GM12878 (cell line): Measurements from ENCODE around the gene TUBAL3. TPM values are rescaled to one million over a fixed set of nuclear protein-coding genes. Genes with fewer than 3 reads are reported as not detected.

Experiments used
- ATAC-seq: fragments of 200-7000 bp; cut with Tn5 transposase; 3 replicates; pipeline ENCODE4 v1.9.1; 2020; ENCODE audit warnings: mild to moderate bottlenecking, moderate library complexity
- BruUV-seq: library from RNA; stranded (reverse); fragments of 400-500 nt; replicated peaks from 2 replicates; lab custom pipeline; 2021; lab: Mats Ljungman, UMichigan
- CTCF ChIA-PET: fragments of 300-600 bp; sonication (Branson Sonifier 250); formaldehyde crosslinking; extraction: SDS; loops from one replicate; lab custom pipeline; 2021; ENCODE audit warnings: inconsistent platforms; lab: Yijun Ruan, JAX
- POLR2A ChIA-PET: fragments of 350-600 bp; formaldehyde crosslinking; extraction: SDS; loops from one replicate; lab custom pipeline; 2021; ENCODE audit warnings: inconsistent platforms; lab: Charles Lee
- RAD21 ChIA-PET: fragments of 300-600 bp; sonication (Branson Sonifier 250); formaldehyde crosslinking; loops from one replicate; lab custom pipeline; 2023; ENCODE audit warnings: antibody characterized with exemption; ENCODE audit not compliant: unreplicated experiment; lab: Charles Lee
- SMC1A ChIA-PET: fragments of 300-600 bp; sonication (Branson Sonifier 250); formaldehyde crosslinking; loops from one replicate; lab custom pipeline; 2023; ENCODE audit not compliant: unreplicated experiment, uncharacterized antibody; lab: Charles Lee
- DNase-seq: peaks from one replicate; pipeline ENCODE4 v3.0.0-alpha.2; 2011; ENCODE audit warnings: low read depth, low spot score
- FAIRE-seq: peaks from 3 replicates; lab custom pipeline; 2011; peaks lifted over from hg19 to GRCh38; lab: Jason Lieb, UNC
- H2AFZ ChIP-seq: 2 replicates; pipeline ENCODE4 v1.6.0; 2011; ENCODE audit warnings: low read depth, low read length, control low read depth; ENCODE audit not compliant: control insufficient read depth
- H3K27ac ChIP-seq: 2 replicates; pipeline ENCODE4 v1.5.1; 2011; ENCODE audit warnings: control low read depth; ENCODE audit not compliant: control insufficient read depth, insufficient read depth
- H3K27me3 ChIP-seq, 2 experiments: replicated peaks in 1 of 2; 2 replicates each; pipeline versions ENCODE4 v1.6.0 to v1.6.1; 2011; ENCODE audit warnings: low read length in 1 of 2; ENCODE audit not compliant: control insufficient read depth in 2 of 2, insufficient read depth in 2 of 2
- H3K36me3 ChIP-seq, 2 experiments: 2 replicates each; pipeline ENCODE4 v1.5.1; 2011; ENCODE audit warnings: low read length in 1 of 2; ENCODE audit not compliant: control insufficient read depth in 2 of 2, insufficient read depth in 2 of 2
- H3K4me1 ChIP-seq: 2 replicates; pipeline ENCODE4 v1.6.1; 2011; ENCODE audit warnings: mild to moderate bottlenecking, low read length, moderate library complexity, mixed read lengths; ENCODE audit not compliant: control insufficient read depth, insufficient read depth
- H3K4me2 ChIP-seq: 2 replicates; pipeline ENCODE4 v1.6.0; 2011; ENCODE audit warnings: control low read depth; ENCODE audit not compliant: control insufficient read depth, insufficient read depth
- H3K4me3 ChIP-seq: fragments of 200-600 bp; sonication (generic); 2 replicates; pipeline ENCODE4 v1.5.1; 2016
- H3K79me2 ChIP-seq: 2 replicates; pipeline ENCODE4 v1.6.0; 2011; ENCODE audit warnings: low read length; ENCODE audit not compliant: control insufficient read depth, insufficient read depth
- H3K9ac ChIP-seq: 2 replicates; pipeline ENCODE4 v1.8.0; 2011; ENCODE audit warnings: low read length, control low read depth, mixed read lengths; ENCODE audit not compliant: control insufficient read depth, insufficient read depth
- H3K9me3 ChIP-seq: replicated peaks from 3 replicates; pipeline ENCODE4 v1.5.1; 2011; ENCODE audit warnings: mild to moderate bottlenecking, low read length; ENCODE audit not compliant: control insufficient read depth, insufficient read depth
- H4K20me1 ChIP-seq: 2 replicates; pipeline ENCODE4 v1.6.0; 2011; ENCODE audit not compliant: control insufficient read depth, insufficient read depth
- ATF3 ChIP-seq: IDR thresholded peaks from 2 replicates; pipeline ENCODE4 v1.6.1; 2011; ENCODE audit warnings: low read depth, mild to moderate bottlenecking, low read length, moderate library complexity, borderline replicate concordance; ENCODE audit errors: extremely low read depth
- BACH1 ChIP-seq: fragments of 450-650 bp; IDR thresholded peaks from 2 replicates; pipeline ENCODE4 v1.6.1; 2017; ENCODE audit warnings: mild to moderate bottlenecking, borderline replicate concordance
- CBX3 ChIP-seq: fragments of 200-600 bp; sonication (generic); IDR thresholded peaks from 2 replicates; pipeline ENCODE4 v1.6.1; 2016; ENCODE audit warnings: low read depth, borderline replicate concordance
- CHD2 ChIP-seq: IDR thresholded peaks from 2 replicates; pipeline ENCODE4 v1.6.1; 2011; ENCODE audit warnings: low read depth, low read length, improper control_type of control experiment, borderline replicate concordance
- EP300 ChIP-seq, 2 experiments: fragments of 150-350 bp in 1 of 2; IDR thresholded peaks; 2 replicates each; pipeline ENCODE4 v1.6.1; 2011 to 2012; ENCODE audit warnings: low read depth in 2 of 2, low read length in 2 of 2, borderline replicate concordance in 1 of 2, improper control_type of control experiment in 1 of 2, inconsistent platforms in 1 of 2; ENCODE audit not compliant: control insufficient read depth in 1 of 2
- ESRRA ChIP-seq: IDR thresholded peaks from 2 replicates; pipeline ENCODE4 v1.6.1; 2012; ENCODE audit warnings: mild to moderate bottlenecking, low read length, improper control_type of control experiment
- EZH2 ChIP-seq: IDR thresholded peaks from 2 replicates; pipeline ENCODE4 v1.6.1; 2012; ENCODE audit warnings: low read depth, mild to moderate bottlenecking, control low read depth, inconsistent platforms, low read length, borderline replicate concordance; ENCODE audit not compliant: control insufficient read depth
- GATAD2B ChIP-seq: fragments of 450-650 bp; conservative IDR thresholded peaks from 2 replicates; pipeline ENCODE4 v1.6.1; 2017; ENCODE audit warnings: low read depth, mild to moderate bottlenecking, moderate library complexity
- IRF4 ChIP-seq: IDR thresholded peaks from 2 replicates; pipeline ENCODE4 v1.6.1; 2011; ENCODE audit warnings: low read depth, low read length
- NR2C2 ChIP-seq: IDR thresholded peaks from 2 replicates; pipeline ENCODE4 v1.6.1; 2011; ENCODE audit warnings: borderline replicate concordance, low read depth; ENCODE audit not compliant: control insufficient read depth, insufficient read length
- PAX5 ChIP-seq: IDR thresholded peaks from 2 replicates; pipeline ENCODE4 v1.6.1; 2011; ENCODE audit warnings: low read depth, low read length, borderline replicate concordance
- POU2F2 ChIP-seq: IDR thresholded peaks from 3 replicates; pipeline ENCODE4 v1.6.1; 2011; ENCODE audit warnings: low read depth, mild to moderate bottlenecking, low read length, borderline replicate concordance
- RAD21 ChIP-seq: IDR thresholded peaks from 2 replicates; pipeline ENCODE4 v1.6.1; 2011; ENCODE audit warnings: mild to moderate bottlenecking, low read depth, low read length, moderate library complexity; ENCODE audit not compliant: insufficient read depth
- RB1 ChIP-seq: fragments of 450-650 bp; formaldehyde crosslinking; IDR thresholded peaks from 2 replicates; pipeline ENCODE4 v1.6.1; 2017; ENCODE audit warnings: mild to moderate bottlenecking, borderline replicate concordance
- RCOR1 ChIP-seq: conservative IDR thresholded peaks from 2 replicates; pipeline ENCODE4 v1.6.1; 2012; ENCODE audit warnings: low read depth, low read length, improper control_type of control experiment
- SPI1 ChIP-seq: IDR thresholded peaks from 2 replicates; pipeline ENCODE4 v1.6.1; 2011; ENCODE audit warnings: low read depth, mild to moderate bottlenecking, low read length, moderate library complexity, borderline replicate concordance; ENCODE audit not compliant: insufficient read depth
- WGBS: methylation state at CpG from one replicate; pipeline ENCODE4 v1.1.6; 2016; ENCODE audit warnings: low lambda C conversion rate; ENCODE audit not compliant: insufficient replicate concordance, insufficient coverage; ENCODE audit errors: missing lambda C conversion rate; 5-methylcytosine and 5-hydroxymethylcytosine counted together
- in situ Hi-C: fragments of 300-500 bp; cut with MboI; formaldehyde crosslinking; loops from 9 replicates; pipeline ENCODE4 v1.14.3; 2018; ENCODE audit warnings: mixed read lengths
- intact Hi-C: fragments of 100-400 bp; cut with micrococcal nuclease; formaldehyde crosslinking; loops from one replicate; pipeline ENCODE4 v1.14.2; 2022; ENCODE audit not compliant: unreplicated experiment
- polyA plus RNA-seq, 11 experiments: library from polyadenylated mRNA; depleted of rRNA in 4 of 11; unstranded in 6 of 11; stranded (reverse) in 5 of 11; fragments of >200 nt; fragmentation: Nextera tagmentation in 4 of 11; fragmentation: Illumina TruSeq in 1 of 11; extraction: Ambion mirVana in 4 of 11; extraction: Trizol in 1 of 11; gene quantifications; 1 replicate in 1 of 11; 2 replicates in 10 of 11; pipeline versions ENCODE4 v1.2.1 to v1.2.3, GENCODE V29; 2011 to 2016; ENCODE audit warnings: inconsistent platforms in 2 of 11, missing spikeins in 2 of 11, low read depth in 1 of 11
- total RNA-seq, 4 experiments: library from RNA; depleted of rRNA in 3 of 4; stranded (reverse); fragments of >200 nt in 3 of 4; fragmentation: Illumina TruSeq in 1 of 4; extraction: Trizol in 1 of 4; gene quantifications; 2 replicates each; pipeline versions ENCODE4 v1.2.1 to v1.2.3, GENCODE V29; 2013 to 2021

TUBAL3 gene
- total and polyA plus RNA-seq, 10 of the 15 experiments (the other 5 are each of a cell fraction or from before 2014, with no cell fraction given): 0.03 to 0.06 TPM; not detected in 8

- ATAC-seq: no peak
These were observed 45.2 kb upstream of the TUBAL3 start for GRCh38 chr10:5449823-5450222.

GRCh38 chr10:5449227-5449626, 44.6 kb upstream of the TUBAL3 start:
- ChIA-PET RAD21 (no interaction called here), SMC1A (interaction anchor here (1.6 kb wide), 1 partner anchor 181 kb away, joined by 4 read pairs; no protein-coding TSS in a partner anchor), POLR2A (interaction anchor here (0.7 kb wide), 1 partner anchor 1627 kb away, joined by 7 read pairs; no protein-coding TSS in a partner anchor), CTCF (no interaction called here)
- H3K9me3 ChIP-seq: no peaks in the 10 kb centered on the region
- in situ Hi-C loops (no loop called here), intact Hi-C loops (loop anchor here (10.0 kb wide), 1 partner anchor 416 kb away; no protein-coding TSS in a partner anchor)
- 100% methylated on average over 2 of the region's 2 CpGs for WGBS
- no peak overlapping the region for H2AFZ ChIP-seq
- H3K36me3 ChIP-seq: peaks cover 3 to 9% of the 10 kb centered on the region in 2 experiments
- FAIRE-seq (no peak), DNase-seq (no peak), ATAC-seq (no peak)
- H4K20me1 ChIP-seq: no peaks in the 10 kb centered on the region
- BruUV-seq: no TSS peak
- H3K9ac ChIP-seq: no peak overlapping the region
- no peak overlapping the region for H3K4me3 ChIP-seq
- H3K4me1 ChIP-seq: peaks cover 24% of the 10 kb centered on the region
- no peaks in the 10 kb centered on the region; the same call in 1 of the 2 replicates for H3K79me2 ChIP-seq
- TF ChIP-seq BACH1: no peak
- no peak for TF ChIP-seq ESRRA
- no peak for TF ChIP-seq EP300 (IDR thresholded peaks at IDR 0.05; ENCODE audit: borderline replicate concordance in 1 of 2, control insufficient read depth in 1 of 2, low read depth in 2 of 2, low read length in 2 of 2)
- no peak for TF ChIP-seq EZH2
- no peak for TF ChIP-seq PAX5
- no peak for TF ChIP-seq RAD21
- no peak for TF ChIP-seq GATAD2B
- TF ChIP-seq RCOR1: no peak
- TF ChIP-seq RB1: no peak
- no peak for TF ChIP-seq ATF3
- TF ChIP-seq CHD2: no peak
- no peak for TF ChIP-seq NR2C2
- no peak for TF ChIP-seq SPI1
- H3K27ac ChIP-seq: no peak overlapping the region
- H3K4me2 ChIP-seq: no peak overlapping the region
- no peaks in the 10 kb centered on the region for H3K27me3 ChIP-seq

More at GRCh38 chr10:5449823-5450222, 45.2 kb upstream of the TUBAL3 start:
- ChIA-PET POLR2A (no interaction called here), SMC1A (no interaction called here), CTCF (no interaction called here), RAD21 (no interaction called here)
- H3K9me3 ChIP-seq: no peaks in the 10 kb centered on the region
- DNase-seq (no peak), FAIRE-seq (no peak)
- 98% methylated on average over 8 of the region's 8 CpGs for WGBS
- H2AFZ ChIP-seq: no peak overlapping the region
- TF ChIP-seq IRF4 (no peak), CBX3 (no peak), POU2F2 (no peak)
- H4K20me1 ChIP-seq: no peaks in the 10 kb centered on the region
- no peaks in the 10 kb centered on the region for H3K27me3 ChIP-seq
- peaks cover 21% of the 10 kb centered on the region for H3K4me1 ChIP-seq
- H3K36me3 ChIP-seq: peaks cover 3 to 13% of the 10 kb centered on the region in 2 experiments
- H3K4me3 ChIP-seq: no peak overlapping the region
- H3K79me2 ChIP-seq: no peaks in the 10 kb centered on the region; the same call in 1 of the 2 replicates
- no peak overlapping the region for H3K27ac ChIP-seq
- intact Hi-C loops: loop anchor here (10.0 kb wide), 1 partner anchor 415 kb away; no protein-coding TSS in a partner anchor
- in situ Hi-C loops: no loop called here
- no peak overlapping the region for H3K9ac ChIP-seq
- no TSS peak for BruUV-seq
- H3K4me2 ChIP-seq: no peak overlapping the region
